NCI-H510A (cell line): ENCODE data around the gene FNDC10.
"Not testable (repeated sequence)": the region's sequence is repeated elsewhere in the genome, so short reads cannot be mapped to it uniquely, and the experiment has no call there.

ENCODE experiments used
- DNase-seq: peaks from one replicate; lab custom pipeline; 2025; lab: John Stamatoyannopoulos, UW

FNDC10 gene

DNA sequence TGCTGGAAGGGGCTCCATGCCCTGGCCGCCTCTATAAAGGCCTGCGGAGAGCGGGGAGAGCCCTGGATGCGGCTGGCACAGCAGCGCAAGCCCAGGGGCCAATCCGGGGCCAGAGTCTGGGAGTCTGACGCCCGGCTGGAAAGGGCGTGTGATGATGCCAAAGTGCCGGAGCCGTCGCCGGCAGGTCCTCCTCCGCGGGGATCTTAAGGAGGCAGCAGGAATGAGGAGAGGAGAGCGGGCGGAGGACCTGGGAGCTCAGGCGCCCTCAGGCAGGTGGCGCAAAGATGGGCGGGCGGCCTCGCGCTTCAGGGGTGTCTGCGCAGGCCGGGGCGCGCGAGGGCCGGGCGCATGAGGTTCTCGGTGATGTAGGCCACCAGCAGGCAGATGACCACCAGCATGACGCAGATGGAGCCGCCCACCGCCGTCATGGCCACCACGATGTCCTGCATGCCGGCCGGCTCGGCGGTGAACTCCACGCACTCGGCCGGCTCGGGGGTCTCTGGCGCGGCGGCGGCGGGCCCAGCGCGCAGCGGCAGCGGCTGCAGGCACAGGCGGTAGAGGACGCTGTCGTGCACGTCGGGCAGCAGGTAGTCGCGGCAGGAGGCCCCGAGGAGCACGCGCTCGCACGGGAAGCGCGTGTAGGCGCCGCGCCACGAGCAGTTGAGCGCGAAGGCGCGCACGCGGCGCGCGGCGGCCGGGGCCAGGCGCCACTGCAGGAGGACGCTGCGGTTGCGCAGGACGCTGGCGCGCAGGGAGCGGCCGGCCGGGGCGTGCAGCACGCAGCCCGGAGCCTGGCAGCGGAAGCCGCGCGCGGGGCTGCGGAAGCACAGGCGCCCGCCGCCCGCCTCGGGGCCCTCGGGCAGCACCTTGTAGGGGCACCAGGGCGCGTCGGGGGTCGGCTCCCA, 653 bp downstream of the FNDC10 start:
- DNase-seq: no peak

DNA sequence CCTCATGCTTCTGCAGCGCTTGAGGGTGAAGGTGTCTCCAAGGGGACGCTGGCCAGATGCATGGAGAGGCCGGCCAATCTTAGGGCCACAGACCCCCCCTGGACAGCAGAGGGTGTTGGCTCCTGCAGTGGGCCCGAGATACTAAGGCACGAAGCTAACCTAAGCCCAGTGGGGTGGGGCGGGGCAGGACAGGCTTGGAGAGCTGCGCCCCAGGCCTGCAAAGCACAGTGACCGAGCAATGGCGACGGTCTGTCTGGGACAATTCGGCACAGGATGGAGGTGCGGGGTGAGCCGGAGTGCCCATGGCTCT, 1.3 kb downstream of the FNDC10 start:
- DNase-seq: no peak

DNA sequence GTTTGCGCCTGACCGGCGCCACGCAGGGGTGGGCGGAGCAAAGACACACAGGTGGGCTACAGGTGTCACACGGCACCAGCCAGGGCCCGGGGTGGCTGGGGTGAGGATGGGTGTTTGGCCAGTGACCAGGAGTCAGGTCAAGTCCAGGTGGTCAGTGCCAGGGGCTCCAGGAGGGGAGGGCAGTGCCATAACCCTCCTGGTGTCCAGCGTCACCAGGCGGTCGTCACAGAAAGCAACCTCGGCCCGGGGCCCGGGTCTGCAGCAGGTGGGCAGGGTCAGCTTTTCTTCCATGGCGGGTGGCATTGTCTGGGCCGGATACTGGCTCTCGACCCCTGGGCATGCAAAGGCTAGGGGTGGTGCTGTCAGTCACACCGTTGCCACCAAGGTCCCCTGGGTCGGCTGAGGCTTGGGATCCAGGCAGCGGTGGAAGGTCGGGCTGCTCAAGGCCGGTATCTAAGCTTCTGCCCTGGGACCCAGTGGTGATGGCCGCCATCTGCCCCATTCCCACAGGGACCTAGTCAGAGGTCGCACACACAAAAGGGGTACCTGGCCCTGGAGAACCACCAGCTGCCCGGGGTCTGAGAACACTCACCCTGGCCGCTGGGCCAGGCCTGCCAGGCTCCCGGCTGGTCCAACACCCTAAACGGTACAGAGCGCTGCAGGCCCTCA, 1.8 kb downstream of the FNDC10 start:
- DNase-seq: no peak

- DNase-seq: peak; percentile 71
These were observed 2.5 kb downstream of the FNDC10 start for GRCh38 chr1:1597275-1597930.

- DNase-seq: no peak
These were observed 3.3 kb downstream of the FNDC10 start for GRCh38 chr1:1596493-1597274.

DNA sequence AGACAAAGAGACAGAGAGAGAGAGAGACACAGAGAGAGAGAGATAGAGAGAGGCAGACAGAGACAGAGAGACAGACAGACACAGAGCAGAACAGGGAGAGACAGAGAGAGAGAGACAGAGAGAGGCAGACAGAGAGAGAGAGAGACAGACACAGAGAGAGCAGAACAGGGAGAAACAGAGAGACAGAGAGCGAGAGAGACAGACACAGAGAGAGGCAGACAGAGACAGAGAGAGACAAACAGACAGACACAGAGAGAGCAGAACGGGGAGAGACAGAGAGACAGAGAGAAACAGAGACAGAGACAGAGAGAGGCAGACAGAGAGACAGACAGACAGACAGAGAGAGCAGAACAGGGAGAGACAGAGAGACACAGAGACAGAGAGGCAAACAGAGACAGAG, 4.6 kb downstream of the FNDC10 start:
- not testable (repeated sequence) for DNase-seq

GRCh38 chr1:1594602-1595260, 5.2 kb downstream of the FNDC10 start:
- peak; percentile 91 for DNase-seq

GRCh38 chr1:1593834-1594601, 5.9 kb downstream of the FNDC10 start:
- DNase-seq: no peak

DNA sequence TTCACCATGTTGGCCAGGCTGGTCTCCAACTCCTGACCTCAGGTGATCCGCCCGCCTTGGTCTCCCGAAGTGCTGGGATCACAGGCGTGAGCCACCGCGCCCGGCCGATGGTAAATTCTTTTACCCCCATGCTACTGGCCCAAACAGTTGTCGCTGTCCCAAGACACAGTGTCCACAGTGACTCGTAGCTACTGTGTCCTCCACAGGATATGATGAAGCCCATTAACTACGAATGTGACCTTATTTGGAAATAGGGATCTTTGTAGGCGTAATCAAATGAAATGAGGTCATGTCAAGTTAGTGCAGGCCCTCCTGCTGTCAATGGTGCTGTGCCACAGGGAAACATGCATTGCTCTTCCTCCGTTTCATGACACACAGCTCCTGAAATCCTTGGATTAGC, 8.5 kb downstream of the FNDC10 start:
- DNase-seq: no peak

GRCh38 chr1:1583347-1584010, 16.5 kb downstream of the FNDC10 start:
- no peak for DNase-seq

DNA sequence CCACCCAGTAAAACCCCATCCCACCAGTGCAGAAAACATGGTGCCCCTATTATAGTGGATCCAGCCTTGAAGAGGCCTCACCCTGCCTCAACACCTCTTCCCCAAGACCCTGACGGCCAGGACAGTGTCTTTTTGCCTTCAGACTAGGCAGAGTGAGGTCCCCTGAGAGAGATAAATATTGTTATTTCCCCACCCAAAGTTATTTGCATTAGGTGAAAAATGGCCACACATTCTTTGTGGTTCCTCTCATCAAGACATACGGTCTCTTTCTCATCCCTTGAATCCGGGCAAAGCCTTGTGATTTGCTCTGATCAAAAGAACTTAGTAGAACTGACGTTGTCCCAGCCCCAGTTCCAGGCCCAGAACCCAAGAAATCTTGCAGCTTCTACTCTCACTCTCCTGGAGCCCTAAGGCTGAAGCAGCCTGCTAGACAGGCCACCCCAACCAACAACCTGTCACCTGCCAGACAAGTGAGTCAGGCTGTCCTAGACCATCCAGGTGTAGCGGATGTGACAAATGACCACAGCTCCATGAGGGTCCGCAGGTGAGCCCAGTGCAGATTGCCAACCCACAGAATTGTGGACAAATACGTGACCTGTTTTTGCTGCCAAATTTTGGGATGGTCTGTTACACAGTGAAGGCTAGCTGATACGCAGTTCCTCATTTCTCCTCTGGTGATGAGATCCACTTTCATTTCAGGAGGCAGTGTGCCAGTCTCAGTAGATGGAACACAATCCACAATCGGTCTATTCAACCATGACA, 17.2 kb downstream of the FNDC10 start:
- DNase-seq: no peak

DNA sequence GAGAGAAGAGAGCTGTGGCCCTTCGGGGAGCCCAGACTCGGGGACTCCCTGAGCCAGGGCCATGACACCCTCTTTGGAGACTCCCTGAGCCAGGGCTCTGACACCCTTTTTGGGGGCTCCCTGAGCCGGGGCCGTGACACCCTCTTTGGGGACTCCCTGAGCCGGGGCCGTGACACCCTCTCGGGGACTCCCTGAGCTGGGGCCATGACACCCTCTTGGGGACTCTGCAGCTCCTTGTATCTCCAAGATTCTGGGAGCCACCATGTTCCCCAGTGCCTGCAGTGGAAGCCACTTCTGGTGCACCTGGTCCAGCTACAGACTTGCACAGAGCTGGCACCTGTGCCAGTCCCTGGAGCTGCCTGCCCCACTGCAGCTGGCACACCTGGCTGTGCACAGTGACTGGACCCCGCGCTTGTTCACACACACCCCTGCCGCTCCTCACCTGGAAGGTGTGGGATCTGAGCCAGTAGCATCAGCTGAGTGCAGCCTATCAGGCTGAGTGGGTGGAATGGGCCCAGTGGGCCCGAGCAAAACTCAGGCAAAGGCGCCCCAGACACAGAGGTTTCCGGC, 21.5 kb downstream of the FNDC10 start:
- DNase-seq: no peak

DNA sequence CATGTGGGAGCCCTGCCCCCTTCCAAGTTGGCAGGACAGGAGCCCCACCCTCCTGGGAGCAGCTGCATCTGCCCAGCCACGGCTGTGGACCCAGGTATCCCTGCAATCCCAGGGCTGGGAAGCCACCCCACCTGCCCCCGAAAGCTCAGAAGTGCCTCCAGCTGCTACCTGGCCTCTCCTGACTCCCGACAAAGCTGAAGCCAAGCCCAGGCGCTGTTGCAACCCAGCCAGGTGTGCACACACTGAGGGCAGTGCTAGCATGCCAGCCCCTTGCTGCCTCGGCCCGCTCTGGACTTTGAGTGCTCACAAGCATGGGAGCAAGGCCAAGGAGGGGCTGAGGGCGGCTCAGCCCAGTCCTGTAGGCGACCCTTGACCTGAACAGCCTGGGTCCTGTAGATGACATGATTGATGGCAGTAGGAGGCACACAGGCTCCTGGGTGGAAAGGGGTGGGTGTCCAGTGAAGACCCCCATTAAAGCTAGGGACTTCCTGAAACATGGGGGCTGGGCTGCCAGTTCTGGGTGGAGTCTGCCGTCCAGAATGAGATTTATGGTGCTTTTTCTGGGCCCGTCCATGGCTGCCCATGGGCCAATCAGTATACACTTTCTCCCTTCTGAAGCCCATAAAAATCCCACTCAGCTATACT, 22.4 kb downstream of the FNDC10 start:
- DNase-seq: peak; percentile 82

DNA sequence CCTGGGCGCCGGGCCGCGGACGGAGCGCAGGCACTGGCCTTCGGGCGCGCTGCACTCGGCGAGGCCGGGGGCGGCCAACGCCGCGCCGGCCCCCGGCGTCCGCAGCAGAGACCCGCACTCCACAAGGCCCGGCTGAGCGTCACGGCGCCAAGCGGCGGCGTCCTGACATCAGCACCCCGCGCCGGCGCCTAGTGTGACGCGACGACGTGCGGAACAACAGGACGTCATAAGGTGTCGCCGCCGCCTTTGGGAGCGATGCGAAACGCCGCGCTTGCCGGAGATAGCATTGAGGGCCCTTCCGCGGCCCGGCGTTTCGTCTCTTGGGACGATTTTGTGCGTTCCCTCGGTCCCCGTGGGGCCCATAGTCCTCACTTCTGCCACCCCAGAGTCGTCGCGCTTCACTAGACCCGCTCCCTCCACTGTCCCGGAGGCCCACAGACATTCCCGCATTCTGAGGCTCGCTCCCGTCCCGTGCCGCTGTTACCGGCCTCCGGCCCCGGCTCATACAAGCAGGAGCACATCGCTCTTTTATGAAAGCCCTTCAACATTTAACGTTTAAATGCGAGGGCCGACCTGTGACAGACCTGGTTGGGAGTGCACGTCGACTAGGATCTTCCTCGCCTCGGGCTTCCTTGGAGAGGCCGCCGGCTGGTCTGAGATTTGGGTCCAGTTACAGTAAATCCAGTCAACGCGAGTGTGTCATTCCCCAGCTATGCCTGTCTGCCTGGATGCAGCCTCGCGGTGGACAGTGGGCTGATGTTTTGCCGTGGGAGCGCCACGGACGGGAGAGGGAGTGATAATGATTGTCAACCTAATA, 25.0 kb downstream of the FNDC10 start, which contains the start of gene SSU72:
Gene SSU72, minus strand, starts transcription at position 143 of the 817 bp plus-strand sequence. CDS start 306 bp downstream, outside the sequence.
- DNase-seq: peak; percentile 99

DNA sequence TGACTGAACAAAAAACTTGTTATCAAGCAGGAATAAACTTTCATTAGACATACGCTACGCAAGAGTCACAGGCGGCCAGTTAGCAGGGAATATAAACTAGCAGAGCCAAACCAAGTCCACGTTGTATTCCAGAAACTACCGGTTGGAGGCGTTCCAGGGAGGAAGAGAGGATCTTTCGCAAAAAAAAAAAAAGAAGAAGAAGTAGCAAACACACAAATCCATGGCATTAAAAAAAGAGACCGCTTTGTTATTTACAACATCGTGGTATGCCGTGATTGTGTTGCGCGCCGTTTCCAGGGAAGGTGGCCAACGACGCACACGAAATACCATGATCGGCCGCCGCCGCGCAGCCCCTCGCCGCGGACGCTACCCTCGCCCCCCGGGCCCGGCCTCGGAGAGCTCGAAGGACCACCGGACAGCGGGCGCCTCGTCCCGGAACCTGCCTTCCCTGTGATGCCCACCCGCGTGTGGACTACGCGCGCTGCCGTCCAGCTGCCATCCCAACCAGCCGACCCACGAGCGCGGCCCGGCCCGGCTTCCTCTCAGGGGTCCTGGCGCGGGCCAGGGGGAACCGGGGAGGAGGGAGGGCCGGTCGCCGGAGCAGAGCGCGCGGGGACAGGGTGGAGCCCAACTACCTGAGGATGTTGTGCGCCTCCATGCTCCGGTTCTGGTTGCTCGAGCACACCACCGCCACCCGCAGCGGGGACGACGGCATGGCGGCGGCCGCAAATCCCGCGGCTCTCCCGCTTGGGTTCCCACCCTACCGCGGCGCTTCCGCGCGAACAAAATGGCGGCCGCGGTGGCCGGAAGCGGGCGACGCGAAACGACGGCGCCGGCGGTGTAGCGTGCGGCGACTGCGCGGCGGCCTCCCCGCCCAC, 25.9 kb downstream of the FNDC10 start:
- DNase-seq: peak; percentile 92

DNA sequence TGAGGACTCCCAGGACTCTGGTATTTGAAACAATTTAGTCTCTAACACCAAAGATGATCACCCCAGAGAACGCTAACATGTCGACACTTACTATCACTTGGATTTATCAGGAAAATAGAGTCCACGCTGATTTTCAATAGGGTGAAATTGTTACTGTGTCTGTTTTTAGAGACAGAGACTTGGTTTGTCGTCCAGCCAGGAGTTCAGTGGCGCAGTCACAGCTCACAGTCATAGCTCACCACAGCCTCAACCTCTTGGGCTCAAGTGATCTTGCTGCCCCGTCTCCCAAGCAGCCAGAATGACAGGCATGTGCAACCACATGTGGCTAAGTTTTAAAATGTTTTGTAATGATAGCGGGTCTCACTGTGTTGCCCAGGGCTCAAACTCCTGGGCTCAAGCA, 30.6 kb downstream of the FNDC10 start:
- DNase-seq: no peak

- no peak for DNase-seq
These were observed 32.0 kb downstream of the FNDC10 start for GRCh38 chr1:1567891-1568291.
